ENCODE measurements around the gene APOO. TPM values are rescaled to one million over a fixed set of nuclear protein-coding genes. Genes with fewer than 3 reads are reported as not detected.

The APOO gene
- total and polyA plus RNA-seq, 2 experiments from 2014 or later, result 32.8 to 72.4 TPM

DNA sequence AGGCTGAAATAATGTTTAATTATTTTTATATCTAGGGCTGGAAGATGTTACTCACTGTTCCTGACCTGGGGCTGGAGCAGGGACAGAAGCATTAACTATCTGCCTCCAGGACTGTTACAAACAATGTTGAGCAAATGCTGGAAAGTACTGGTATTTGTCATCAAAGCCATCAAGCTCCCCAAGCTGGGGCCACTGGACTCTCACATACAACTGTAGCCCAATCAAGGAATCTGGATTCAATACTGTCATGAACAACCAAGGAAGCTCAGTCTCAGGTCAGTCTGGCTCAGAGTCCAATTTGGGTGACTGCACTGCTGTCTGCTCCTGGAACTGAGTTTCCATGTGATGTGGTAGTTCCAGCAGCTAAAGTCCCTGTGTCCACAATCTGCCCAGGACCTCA is 50.4 kb downstream of the APOO start (continued):
- TF ChIP-seq, protein P1, sequence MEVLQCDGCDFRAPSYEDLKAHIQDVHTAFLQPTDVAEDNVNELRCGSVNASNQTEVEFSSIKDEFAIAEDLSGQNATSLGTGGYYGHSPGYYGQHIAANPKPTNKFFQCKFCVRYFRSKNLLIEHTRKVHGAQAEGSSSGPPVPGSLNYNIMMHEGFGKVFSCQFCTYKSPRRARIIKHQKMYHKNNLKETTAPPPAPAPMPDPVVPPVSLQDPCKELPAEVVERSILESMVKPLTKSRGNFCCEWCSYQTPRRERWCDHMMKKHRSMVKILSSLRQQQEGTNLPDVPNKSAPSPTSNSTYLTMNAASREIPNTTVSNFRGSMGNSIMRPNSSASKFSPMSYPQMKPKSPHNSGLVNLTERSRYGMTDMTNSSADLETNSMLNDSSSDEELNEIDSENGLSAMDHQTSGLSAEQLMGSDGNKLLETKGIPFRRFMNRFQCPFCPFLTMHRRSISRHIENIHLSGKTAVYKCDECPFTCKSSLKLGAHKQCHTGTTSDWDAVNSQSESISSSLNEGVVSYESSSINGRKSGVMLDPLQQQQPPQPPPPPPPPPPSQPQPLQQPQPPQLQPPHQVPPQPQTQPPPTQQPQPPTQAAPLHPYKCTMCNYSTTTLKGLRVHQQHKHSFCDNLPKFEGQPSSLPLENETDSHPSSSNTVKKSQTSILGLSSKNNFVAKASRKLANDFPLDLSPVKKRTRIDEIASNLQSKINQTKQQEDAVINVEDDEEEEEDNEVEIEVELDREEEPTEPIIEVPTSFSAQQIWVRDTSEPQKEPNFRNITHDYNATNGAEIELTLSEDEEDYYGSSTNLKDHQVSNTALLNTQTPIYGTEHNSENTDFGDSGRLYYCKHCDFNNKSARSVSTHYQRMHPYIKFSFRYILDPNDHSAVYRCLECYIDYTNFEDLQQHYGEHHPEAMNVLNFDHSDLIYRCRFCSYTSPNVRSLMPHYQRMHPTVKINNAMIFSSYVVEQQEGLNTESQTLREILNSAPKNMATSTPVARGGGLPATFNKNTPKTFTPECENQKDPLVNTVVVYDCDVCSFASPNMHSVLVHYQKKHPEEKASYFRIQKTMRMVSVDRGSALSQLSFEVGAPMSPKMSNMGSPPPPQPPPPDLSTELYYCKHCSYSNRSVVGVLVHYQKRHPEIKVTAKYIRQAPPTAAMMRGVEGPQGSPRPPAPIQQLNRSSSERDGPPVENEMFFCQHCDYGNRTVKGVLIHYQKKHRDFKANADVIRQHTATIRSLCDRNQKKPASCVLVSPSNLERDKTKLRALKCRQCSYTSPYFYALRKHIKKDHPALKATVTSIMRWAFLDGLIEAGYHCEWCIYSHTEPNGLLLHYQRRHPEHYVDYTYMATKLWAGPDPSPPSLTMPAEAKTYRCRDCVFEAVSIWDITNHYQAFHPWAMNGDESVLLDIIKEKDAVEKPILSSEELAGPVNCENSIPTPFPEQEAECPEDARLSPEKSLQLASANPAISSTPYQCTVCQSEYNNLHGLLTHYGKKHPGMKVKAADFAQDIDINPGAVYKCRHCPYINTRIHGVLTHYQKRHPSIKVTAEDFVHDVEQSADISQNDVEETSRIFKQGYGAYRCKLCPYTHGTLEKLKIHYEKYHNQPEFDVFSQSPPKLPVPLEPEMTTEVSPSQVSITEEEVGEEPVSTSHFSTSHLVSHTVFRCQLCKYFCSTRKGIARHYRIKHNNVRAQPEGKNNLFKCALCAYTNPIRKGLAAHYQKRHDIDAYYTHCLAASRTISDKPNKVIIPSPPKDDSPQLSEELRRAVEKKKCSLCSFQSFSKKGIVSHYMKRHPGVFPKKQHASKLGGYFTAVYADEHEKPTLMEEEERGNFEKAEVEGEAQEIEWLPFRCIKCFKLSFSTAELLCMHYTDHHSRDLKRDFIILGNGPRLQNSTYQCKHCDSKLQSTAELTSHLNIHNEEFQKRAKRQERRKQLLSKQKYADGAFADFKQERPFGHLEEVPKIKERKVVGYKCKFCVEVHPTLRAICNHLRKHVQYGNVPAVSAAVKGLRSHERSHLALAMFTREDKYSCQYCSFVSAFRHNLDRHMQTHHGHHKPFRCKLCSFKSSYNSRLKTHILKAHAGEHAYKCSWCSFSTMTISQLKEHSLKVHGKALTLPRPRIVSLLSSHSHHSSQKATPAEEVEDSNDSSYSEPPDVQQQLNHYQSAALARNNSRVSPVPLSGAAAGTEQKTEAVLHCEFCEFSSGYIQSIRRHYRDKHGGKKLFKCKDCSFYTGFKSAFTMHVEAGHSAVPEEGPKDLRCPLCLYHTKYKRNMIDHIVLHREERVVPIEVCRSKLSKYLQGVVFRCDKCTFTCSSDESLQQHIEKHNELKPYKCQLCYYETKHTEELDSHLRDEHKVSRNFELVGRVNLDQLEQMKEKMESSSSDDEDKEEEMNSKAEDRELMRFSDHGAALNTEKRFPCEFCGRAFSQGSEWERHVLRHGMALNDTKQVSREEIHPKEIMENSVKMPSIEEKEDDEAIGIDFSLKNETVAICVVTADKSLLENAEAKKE (CRISPR knock-in tag; IDR thresholded peaks at IDR 0.05), result no peak
- TF ChIP-seq JUNB (IDR thresholded peaks at IDR 0.05; ENCODE audit: unreplicated experiment), result no peak
- no peak for TF ChIP-seq NANOG (IDR thresholded peaks at IDR 0.05; ENCODE audit: borderline replicate concordance)
- no peak for TF ChIP-seq POLR2AphosphoS5 (IDR thresholded peaks at IDR 0.05; ENCODE audit: low read depth)

- H3K36me3 Mint-ChIP-seq (ENCODE audit: low read depth), result peaks cover 5% of the 10 kb centered on the region; the same call in 1 of the 3 replicates
Observed at GRCh38 chrX:23855569-23855968, 52.2 kb downstream of the APOO start.

More at GRCh38 chrX:23855569-23855968, 52.2 kb downstream of the APOO start:
- Mint-ChIP-seq H3K4me1 (no peaks in the 10 kb centered on the region), H3K9me3 (no peaks in the 10 kb centered on the region), H3K4me3 (no peak overlapping the region), H3K27me3 (ENCODE audit: insufficient read depth, low read depth, poor library complexity) (peaks cover 1% of the 10 kb centered on the region), H3K27ac (no peak overlapping the region)
- Histone ChIP-seq H3K4me2 (no peak overlapping the region), H3F3A (replicated peaks; ENCODE audit: low read depth) (no peaks in the 10 kb centered on the region), H3K79me2 (replicated peaks; ENCODE audit: insufficient read depth) (no peaks in the 10 kb centered on the region), H3K27ac (ENCODE audit: low read depth) (no peak overlapping the region), H3K9me2 (ENCODE audit: insufficient read depth) (no peaks in the 10 kb centered on the region), H3K36me3 (ENCODE audit: insufficient read depth) (no peaks in the 10 kb centered on the region), H4K20me1 (replicated peaks; ENCODE audit: insufficient read depth) (no peaks in the 10 kb centered on the region), H3K27me3 (ENCODE audit: insufficient read depth) (no peaks in the 10 kb centered on the region), H3K4me3 (no peak overlapping the region), H2AFZ (no peak overlapping the region), H3K4me1 (ENCODE audit: insufficient read depth) (no peaks in the 10 kb centered on the region)
- DNase-seq (ENCODE audit: low spot score) (no peak), ATAC-seq (no peak)
- TF ChIP-seq ZNF331 (CRISPR knock-in tag; IDR thresholded peaks at IDR 0.05; ENCODE audit: low read depth) (no peak), ETS1 (IDR thresholded peaks at IDR 0.05) (no peak), EZH2phosphoT487 (IDR thresholded peaks at IDR 0.05; ENCODE audit: unreplicated experiment) (no peak)
